ENCODE measurements around the gene PGLYRP3.

The PGLYRP3 gene

DNA sequence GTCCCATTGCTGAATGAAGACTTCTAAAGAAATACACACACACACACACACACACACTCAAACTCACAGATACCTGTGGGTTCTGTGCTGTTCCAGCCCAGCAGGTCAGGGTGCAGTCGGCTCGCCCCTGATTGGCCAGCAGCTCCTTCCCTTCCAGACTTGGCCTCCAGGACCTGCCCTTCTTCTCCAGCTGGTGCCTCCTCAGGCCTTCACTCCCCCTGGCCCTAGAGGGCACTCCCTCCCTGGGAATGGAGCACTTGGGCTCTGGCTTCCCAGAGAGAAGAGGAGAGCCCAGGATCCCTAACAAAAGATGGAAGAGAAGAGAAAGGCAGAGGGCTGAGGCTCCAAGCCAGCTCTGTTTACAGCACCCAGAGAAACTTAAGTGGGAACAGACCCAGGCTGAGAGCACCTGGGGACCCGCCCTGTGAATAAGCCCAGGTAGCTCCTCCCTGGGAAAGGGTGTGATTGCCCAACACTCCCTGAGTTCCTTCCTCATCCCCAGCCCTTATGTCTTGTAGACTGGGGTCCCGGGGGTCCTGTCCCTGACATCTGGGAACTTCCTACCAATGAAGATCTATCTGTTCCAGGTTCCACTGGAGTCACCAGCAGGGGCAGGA, at the start of gene PGLYRP3:
Gene PGLYRP3, minus strand, starts transcription at position 383 of the 617 bp plus-strand sequence. CDS start 2,287 bp downstream, outside the sequence.
- no peak for DNase-seq (ENCODE audit: low read depth)

DNA sequence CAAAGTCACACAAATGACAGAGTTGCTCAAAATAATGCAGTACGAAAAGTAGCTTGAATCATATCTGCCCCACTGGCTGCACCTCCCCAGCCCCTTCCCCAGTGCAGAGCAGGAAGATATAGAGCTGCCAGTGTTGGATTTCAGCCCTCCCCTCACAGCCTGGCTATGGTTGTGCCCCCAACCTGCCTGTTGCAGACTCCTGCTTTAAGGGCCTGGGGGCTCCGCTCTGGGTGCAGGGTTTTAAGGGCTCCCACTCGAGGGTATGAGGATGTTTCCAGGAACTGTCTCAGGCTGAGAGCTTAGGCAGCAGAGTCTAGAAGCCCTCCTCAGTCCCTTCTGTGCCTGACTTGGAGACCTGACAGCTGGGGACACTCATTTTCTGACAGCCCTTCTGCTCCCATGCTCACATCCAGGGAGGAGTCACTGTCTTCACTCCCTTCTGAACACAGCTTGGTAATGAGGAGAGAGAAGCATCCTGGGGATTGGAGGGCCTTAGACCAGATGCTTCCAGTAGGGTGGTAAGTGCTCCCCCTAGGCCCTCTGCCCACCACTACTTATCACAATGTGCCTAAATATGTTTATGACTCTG, 49.5 kb upstream of the PGLYRP3 start:
- no peak for DNase-seq (ENCODE audit: low read depth)

GRCh38 chr1:153361480-153362109, 48.8 kb upstream of the PGLYRP3 start:
- DNase-seq (ENCODE audit: low read depth): no peak

DNA sequence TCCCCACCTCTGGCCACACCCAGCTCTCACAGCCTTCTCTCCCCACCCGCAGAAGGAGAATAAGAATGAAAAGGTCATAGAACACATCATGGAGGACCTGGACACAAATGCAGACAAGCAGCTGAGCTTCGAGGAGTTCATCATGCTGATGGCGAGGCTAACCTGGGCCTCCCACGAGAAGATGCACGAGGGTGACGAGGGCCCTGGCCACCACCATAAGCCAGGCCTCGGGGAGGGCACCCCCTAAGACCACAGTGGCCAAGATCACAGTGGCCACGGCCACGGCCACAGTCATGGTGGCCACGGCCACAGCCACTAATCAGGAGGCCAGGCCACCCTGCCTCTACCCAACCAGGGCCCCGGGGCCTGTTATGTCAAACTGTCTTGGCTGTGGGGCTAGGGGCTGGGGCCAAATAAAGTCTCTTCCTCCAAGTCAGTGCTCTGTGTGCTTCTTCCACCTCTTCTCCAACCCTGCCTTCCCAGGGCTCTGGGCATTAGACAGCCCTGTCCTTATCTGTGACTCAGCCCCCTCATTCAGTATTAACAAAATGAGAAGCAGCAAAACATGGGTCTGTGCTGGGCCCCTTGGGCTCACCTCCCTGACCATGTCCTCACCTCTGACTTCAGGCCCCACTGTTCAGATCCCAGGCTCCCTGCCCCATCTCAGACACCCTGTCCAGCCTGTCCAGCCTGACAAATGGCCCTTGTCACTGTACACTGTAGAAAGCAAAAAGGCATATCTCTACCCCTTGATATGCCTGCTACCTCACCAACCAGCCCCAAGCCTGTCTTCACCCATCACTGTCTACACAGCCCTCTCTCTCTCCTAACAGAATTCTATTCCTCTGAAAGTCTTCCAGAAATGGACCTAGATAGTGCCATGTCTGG, 48.1 kb upstream of the PGLYRP3 start:
- DNase-seq (ENCODE audit: low read depth): no peak

- DNase-seq (ENCODE audit: low read depth): no peak
These were observed 47.4 kb upstream of the PGLYRP3 start for GRCh38 chr1:153360190-153360589.

DNA sequence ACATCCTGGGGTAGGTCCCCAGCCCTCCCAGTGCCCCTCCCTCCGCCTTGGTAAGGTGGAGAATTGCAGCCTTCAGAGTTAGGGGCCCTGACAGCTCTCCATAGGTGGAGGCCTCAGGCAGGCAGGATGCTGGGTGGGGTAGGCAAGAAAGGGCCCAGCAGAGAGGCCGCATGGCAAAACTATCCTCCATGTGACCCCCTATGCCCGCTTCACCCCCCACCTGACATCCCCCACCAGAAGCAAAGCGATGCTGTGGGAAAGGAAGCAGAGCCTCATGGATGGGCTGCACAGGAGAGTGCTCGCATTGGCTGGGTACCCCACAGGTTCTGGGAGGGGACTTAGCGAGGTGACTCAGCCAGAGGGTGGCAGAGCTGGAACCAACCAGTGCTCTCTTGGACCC, 46.5 kb upstream of the PGLYRP3 start:
- no peak for DNase-seq (ENCODE audit: low read depth)

DNA sequence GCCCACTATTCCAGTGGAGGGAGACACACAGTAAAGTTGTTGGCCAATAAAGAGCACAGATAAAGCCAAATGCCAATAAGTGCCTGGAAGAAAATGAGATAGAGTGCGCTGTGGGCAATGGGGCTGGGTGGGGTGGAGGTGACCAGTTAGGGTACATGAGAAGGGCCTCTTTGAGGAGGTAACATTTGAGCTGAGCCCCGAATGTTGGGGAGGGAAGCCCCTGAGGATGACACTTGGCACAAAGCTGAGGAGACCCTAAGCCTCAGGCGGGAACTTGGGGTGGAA, 45.9 kb upstream of the PGLYRP3 start:
- no peak for DNase-seq (ENCODE audit: low read depth)

GRCh38 chr1:153357853-153358690, 45.3 kb upstream of the PGLYRP3 start, which contains the start of gene S100A9:
TSS of gene S100A9 (plus strand) at chr1:153357854. CDS start at chr1:153358284, 430 bp downstream.
- DNase-seq (ENCODE audit: low read depth): no peak

- DNase-seq (ENCODE audit: low read depth): no peak
These were observed 44.5 kb upstream of the PGLYRP3 start for GRCh38 chr1:153357076-153357852.

DNA sequence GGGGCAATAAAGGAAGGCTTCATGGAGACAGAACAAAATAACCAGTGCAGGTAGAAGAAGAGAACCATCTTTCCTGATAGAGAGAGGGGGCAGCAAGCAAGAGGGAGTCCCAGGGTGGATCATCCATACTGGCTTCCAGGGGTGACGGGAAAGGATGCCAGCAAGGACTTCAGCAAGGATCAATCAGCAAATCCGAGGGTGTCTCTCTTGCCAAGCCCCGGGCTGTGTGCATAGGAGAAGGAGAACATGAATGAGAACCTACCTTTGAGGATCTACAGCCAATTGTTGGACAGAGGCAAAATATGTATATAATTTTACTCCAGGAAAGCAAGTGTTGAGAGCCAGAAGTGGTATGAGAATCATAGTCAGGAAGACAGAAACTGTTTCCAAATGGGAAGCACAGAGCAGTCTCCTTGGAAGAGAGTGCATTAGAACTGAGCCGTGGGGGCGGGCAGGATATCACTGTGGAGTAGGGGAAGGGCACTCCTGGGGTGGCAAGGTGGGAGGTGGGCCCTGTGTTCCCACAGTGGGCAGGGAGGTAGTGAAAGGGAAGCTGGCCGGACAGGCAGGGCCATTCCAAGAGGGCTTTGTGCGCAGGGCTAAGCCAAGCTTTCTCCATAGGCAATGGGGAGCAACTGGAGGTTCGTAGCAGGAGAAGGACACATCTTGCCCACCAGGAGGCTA, 43.8 kb upstream of the PGLYRP3 start:
- DNase-seq (ENCODE audit: low read depth): no peak

DNA sequence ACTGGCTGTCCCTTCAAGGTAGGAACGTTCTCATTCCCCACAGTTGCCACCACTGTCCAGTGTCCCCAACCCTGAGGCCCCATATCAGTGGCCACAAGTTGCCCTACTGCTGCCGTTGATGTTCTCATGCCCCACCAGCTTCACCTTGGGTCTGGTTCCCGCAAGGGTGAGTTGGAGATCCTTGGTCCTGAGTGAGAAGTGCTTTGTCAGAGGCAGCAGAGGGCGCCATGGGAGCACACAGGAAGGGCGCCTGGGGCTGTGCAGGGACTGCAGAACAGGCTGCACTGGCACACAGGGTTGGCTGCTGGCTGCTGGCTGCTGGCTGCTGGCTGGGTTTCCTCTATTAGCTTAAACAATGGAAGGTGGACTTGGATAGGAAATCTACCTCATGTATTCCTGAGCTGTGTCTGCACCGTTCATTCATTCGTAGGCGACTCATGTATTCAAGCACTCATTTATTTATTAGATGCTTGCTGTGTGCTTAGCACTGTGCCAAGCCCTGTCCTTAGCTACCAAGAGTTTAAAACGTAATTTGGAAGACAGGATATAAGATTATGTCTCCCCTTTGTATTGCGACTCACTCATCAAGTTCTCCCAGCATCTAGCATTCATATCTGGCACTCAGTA, 42.8 kb upstream of the PGLYRP3 start:
- peak; percentile 8 for DNase-seq (ENCODE audit: low read depth)

- no peak for DNase-seq (ENCODE audit: low read depth)
These were observed 41.9 kb upstream of the PGLYRP3 start for GRCh38 chr1:153354515-153355193.

GRCh38 chr1:153353226-153353947, 40.6 kb upstream of the PGLYRP3 start:
- DNase-seq (ENCODE audit: low read depth): no peak

DNA sequence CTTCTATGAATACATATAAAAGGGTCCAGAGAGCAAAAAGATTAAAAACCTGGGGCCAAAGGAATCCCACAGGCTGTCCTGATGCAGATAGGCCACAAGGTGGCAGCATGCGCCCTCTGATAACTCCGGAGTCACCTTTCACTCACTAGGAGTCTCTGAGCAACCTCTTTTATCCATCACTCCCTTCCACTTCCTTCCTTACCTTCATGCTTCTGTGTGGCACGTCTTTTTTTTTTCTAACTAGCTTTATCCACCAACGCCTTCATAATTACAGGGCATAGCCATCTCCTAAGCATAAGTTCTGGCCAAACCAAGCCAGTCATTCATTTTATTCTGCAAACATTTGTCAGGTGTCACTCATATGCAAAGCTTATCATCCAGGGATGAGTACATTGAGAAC, 39.8 kb upstream of the PGLYRP3 start:
- DNase-seq (ENCODE audit: low read depth): peak; percentile 21

GRCh38 chr1:153350321-153350957, 37.7 kb upstream of the PGLYRP3 start:
- DNase-seq (ENCODE audit: low read depth): no peak

DNA sequence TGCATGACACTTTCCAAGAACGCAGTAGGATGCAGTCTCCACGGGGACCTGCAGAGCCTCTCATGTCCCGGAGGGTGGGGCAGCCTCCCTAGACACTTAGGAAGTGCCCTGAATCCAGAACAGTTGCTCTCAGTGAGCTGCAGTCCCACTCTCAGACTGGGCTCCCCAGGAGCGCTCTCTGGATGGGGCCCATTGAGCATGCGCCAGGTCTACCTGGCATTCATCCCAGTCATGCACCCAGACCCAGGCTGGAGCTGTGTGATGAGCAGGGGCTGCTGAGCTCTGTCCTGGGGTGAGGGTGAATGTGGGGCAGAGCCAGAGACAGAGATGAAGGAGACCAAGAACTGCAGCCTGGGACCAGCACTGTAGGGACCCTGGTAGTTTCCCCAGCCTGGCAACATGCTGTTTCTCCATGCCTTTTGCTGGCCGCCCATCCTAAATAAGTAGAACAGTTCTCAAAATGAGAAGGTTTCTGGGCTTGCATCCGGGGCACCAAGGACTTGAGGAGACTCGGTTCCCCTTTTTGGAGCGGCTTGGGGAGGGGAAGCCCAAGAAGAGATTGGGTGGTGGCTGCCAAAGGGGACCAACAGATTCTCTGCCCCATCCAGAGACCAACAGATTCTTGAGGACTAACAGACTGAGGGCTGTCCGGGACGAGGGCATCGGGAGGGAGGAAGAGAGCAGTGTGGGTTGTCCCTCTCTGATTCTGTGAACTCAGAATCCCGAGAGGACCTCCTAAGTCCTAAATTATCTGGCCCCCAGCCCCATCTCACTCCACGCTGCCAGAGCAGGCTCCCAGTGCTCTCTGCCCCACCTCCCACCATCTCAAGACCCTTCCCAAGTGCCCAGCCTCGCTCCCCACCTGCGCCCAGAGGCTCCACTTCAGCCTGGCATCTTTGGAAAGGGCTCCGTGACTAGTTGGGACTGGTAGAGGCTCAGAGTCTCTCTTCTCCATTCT, 36.9 kb upstream of the PGLYRP3 start:
- DNase-seq (ENCODE audit: low read depth): no peak

Data from GM04504 (cell line).